ENCODE results near the gene GPR153.

The GPR153 gene

GRCh38 chr1:6265151-6265550 is 4.3 kb upstream of the GPR153 start:
- Histone ChIP-seq H4K20me1 (peaks cover 8% of the 10 kb centered on the region; the same call in 1 of the 2 replicates), H3K27ac (0 out of 2 replicates have a peak overlapping the region, but pooled peaks have one; percentile 41), H3K4me1 (peaks cover 92% of the 10 kb centered on the region), H3K9ac (no peak overlapping the region), H3K9me3 (no peaks in the 10 kb centered on the region), H3K27me3 (no peaks in the 10 kb centered on the region), H3K36me3 (no peaks in the 10 kb centered on the region), H3K4me3 (no peak overlapping the region), H3K4me2 (peak overlapping the region; percentile 99)
- TF ChIP-seq Cebpa-rat (IDR thresholded peaks at IDR 0.05): no peak

GRCh38 chr1:6263716-6264115 is 2.8 kb upstream of the GPR153 start:
- Histone ChIP-seq H3K27me3 (no peaks in the 10 kb centered on the region), H3K4me1 (peaks cover 87% of the 10 kb centered on the region), H3K4me3 (no peak overlapping the region), H3K27ac (peak overlapping the region; percentile 76), H3K9me3 (no peaks in the 10 kb centered on the region), H3K9ac (no peak overlapping the region), H3K4me2 (peak overlapping the region; percentile 99), H4K20me1 (peaks cover 21% of the 10 kb centered on the region), H3K36me3 (no peaks in the 10 kb centered on the region)
- no peak for TF ChIP-seq Cebpa-rat (IDR thresholded peaks at IDR 0.05)

- H3K9ac ChIP-seq: peak overlapping the region; percentile 44
- no peak for TF ChIP-seq Cebpa-rat (IDR thresholded peaks at IDR 0.05)
- no peaks in the 10 kb centered on the region for H3K27me3 ChIP-seq
- peaks cover 78% of the 10 kb centered on the region for H3K4me1 ChIP-seq
- H3K27ac ChIP-seq: peak overlapping the region; percentile 76
- H3K4me3 ChIP-seq: peak overlapping the region; percentile 29
- H4K20me1 ChIP-seq: peaks cover 30% of the 10 kb centered on the region
- H3K4me2 ChIP-seq: peak overlapping the region; percentile 99
- H3K9me3 ChIP-seq: no peaks in the 10 kb centered on the region
- H3K36me3 ChIP-seq: peaks cover 2% of the 10 kb centered on the region; the same call in 1 of the 2 replicates
Observed at GRCh38 chr1:6262555-6263420, 1.9 kb upstream of the GPR153 start.

- Histone ChIP-seq H3K4me2 (peak overlapping the region; percentile 99), H4K20me1 (peaks cover 42% of the 10 kb centered on the region), H3K4me3 (peak overlapping the region; percentile 89), H3K4me1 (peaks cover 66% of the 10 kb centered on the region), H3K9ac (peak overlapping the region; percentile 84; the same call in 1 of the 2 replicates), H3K9me3 (no peaks in the 10 kb centered on the region), H3K27me3 (no peaks in the 10 kb centered on the region), H3K27ac (no peak overlapping the region; the same call in 1 of the 2 replicates), H3K36me3 (peaks cover 5% of the 10 kb centered on the region; the same call in 1 of the 2 replicates)
- no peak for TF ChIP-seq Cebpa-rat (IDR thresholded peaks at IDR 0.05)
Observed at GRCh38 chr1:6261615-6261995, 707 bp upstream of the GPR153 start.

GRCh38 chr1:6260433-6260934 is 414 bp downstream of the GPR153 start:
- TF ChIP-seq Cebpa-rat (IDR thresholded peaks at IDR 0.05): no peak
- Histone ChIP-seq H3K9me3 (no peaks in the 10 kb centered on the region), H3K27ac (peak overlapping the region; percentile 81), H3K27me3 (no peaks in the 10 kb centered on the region), H3K4me3 (peak overlapping the region; percentile 89), H3K4me1 (peaks cover 55% of the 10 kb centered on the region), H4K20me1 (peaks cover 53% of the 10 kb centered on the region), H3K4me2 (peak overlapping the region; percentile 99), H3K36me3 (peaks cover 5% of the 10 kb centered on the region; the same call in 1 of the 2 replicates), H3K9ac (peak overlapping the region; percentile 84)

GRCh38 chr1:6259491-6260362 is 1.2 kb downstream of the GPR153 start:
- TF ChIP-seq Cebpa-rat (IDR thresholded peaks at IDR 0.05): peak; percentile 100
- Histone ChIP-seq H3K4me1 (peaks cover 47% of the 10 kb centered on the region), H3K36me3 (peaks cover 7% of the 10 kb centered on the region; the same call in 1 of the 2 replicates), H3K27me3 (no peaks in the 10 kb centered on the region), H3K4me2 (peak overlapping the region; percentile 99), H3K9me3 (no peaks in the 10 kb centered on the region), H3K9ac (no peak overlapping the region), H4K20me1 (peaks cover 61% of the 10 kb centered on the region), H3K27ac (no peak overlapping the region), H3K4me3 (peak overlapping the region; percentile 89)

GRCh38 chr1:6258675-6259074 is 2.2 kb downstream of the GPR153 start:
- H3K36me3 ChIP-seq: peaks cover 18% of the 10 kb centered on the region; the same call in 1 of the 2 replicates
- no peak overlapping the region for H3K9ac ChIP-seq
- no peak overlapping the region for H3K27ac ChIP-seq
- H3K9me3 ChIP-seq: no peaks in the 10 kb centered on the region
- no peak for TF ChIP-seq Cebpa-rat (IDR thresholded peaks at IDR 0.05)
- H3K4me3 ChIP-seq: no peak overlapping the region
- H3K4me2 ChIP-seq: no peak overlapping the region
- no peaks in the 10 kb centered on the region for H3K27me3 ChIP-seq
- peaks cover 36% of the 10 kb centered on the region for H3K4me1 ChIP-seq
- peaks cover 71% of the 10 kb centered on the region for H4K20me1 ChIP-seq

- H3K4me3 ChIP-seq: no peak overlapping the region
- H3K4me2 ChIP-seq: no peak overlapping the region
- no peaks in the 10 kb centered on the region for H3K9me3 ChIP-seq
- H3K27ac ChIP-seq: no peak overlapping the region
- H3K9ac ChIP-seq: no peak overlapping the region
- no peak for TF ChIP-seq Cebpa-rat (IDR thresholded peaks at IDR 0.05)
- peaks cover 80% of the 10 kb centered on the region for H4K20me1 ChIP-seq
- no peaks in the 10 kb centered on the region for H3K27me3 ChIP-seq
- peaks cover 26% of the 10 kb centered on the region for H3K4me1 ChIP-seq
- peaks cover 26% of the 10 kb centered on the region; the same call in 1 of the 2 replicates for H3K36me3 ChIP-seq
Observed at GRCh38 chr1:6257541-6258069, 3.3 kb downstream of the GPR153 start.

GRCh38 chr1:6256645-6257044 is 4.3 kb downstream of the GPR153 start:
- H3K4me3 ChIP-seq: no peak overlapping the region

More at GRCh38 chr1:6256645-6257044, 4.3 kb downstream of the GPR153 start:
- H3K4me1 ChIP-seq: peaks cover 16% of the 10 kb centered on the region
- no peak overlapping the region for H3K27ac ChIP-seq
- no peak for TF ChIP-seq Cebpa-rat (IDR thresholded peaks at IDR 0.05)
- H3K36me3 ChIP-seq: peaks cover 26% of the 10 kb centered on the region; the same call in 1 of the 2 replicates
- no peak overlapping the region for H3K9ac ChIP-seq
- H3K4me2 ChIP-seq: no peak overlapping the region
- peaks cover 87% of the 10 kb centered on the region for H4K20me1 ChIP-seq
- H3K27me3 ChIP-seq: peaks cover 7% of the 10 kb centered on the region
- H3K9me3 ChIP-seq: no peaks in the 10 kb centered on the region
